NCI-H2227 (cell line): ENCODE measurements around the gene ABHD16A.

Experiments
- DNase-seq: peaks from one replicate; lab custom pipeline; 2025; ENCODE audit not compliant: unreplicated experiment; lab: John Stamatoyannopoulos, UW

ABHD16A gene

DNA sequence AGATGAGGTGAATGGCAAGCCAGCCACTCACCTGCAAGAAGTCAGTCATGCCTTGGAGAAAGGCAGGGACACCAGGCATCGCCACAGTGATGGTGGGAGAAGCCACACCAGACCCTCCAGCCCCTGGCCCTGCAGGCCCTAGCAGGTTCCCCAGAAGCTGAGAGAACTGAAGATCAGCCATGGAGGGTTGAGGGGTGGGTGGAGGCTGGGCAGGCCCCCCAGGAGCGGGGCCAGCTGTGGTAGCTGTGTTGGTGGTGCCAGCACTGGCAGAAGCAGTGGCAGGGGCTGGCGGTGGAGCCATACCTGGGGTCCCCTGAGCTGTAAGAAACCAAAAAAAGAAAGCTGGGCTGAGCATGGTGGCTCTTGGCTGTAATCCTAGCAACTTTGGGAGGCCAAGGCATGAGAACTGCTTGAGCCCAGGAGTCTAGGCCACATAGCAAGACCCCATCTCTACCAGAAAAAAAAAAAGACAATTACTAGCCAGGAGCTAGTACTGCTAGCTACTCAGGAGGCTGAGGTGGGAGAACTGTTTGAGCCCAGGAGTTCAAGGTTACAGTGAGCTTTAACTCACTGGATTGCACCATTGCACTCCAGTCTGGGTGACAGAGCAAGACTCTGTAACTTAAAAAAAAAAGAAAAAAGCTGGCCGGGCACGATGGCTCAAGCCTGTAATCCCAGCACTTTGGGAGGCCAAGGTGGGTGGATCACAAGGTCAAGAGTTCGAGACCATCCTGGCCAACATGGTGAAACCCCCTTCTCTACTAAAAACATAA is 60.1 kb downstream of the ABHD16A start:
- DNase-seq, result no peak

GRCh38 chr6:31641370-31641769 is 61.8 kb downstream of the ABHD16A start:
- no peak for DNase-seq

DNA sequence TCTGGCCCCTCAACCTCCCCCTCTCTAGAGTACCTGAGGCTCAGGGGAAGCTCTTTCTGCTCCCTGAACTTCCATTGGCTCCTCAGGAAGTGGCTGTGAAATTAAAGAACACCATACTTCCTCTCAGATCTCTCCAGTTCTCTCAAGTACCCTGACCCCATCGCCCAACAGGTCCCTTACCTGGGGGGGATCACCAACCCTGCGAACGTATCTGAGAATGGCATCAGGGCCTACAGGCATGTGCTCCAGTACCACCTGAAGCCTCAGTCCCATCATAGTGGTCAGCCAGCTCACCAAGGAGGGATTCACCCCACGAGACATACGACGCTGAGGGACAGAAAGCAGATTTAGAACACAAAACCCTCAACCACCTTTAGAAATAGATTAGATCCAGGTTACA is 62.5 kb downstream of the ABHD16A start:
- DNase-seq, result no peak

- DNase-seq, result no peak
These were observed 63.7 kb downstream of the ABHD16A start for GRCh38 chr6:31639449-31639861.

- no peak for DNase-seq
These were observed 64.1 kb downstream of the ABHD16A start for GRCh38 chr6:31639043-31639442.
